ENCODE measurements around the gene AP1M2.
"Not testable (repeated sequence)": the region's sequence is repeated elsewhere in the genome, so short reads cannot be mapped to it uniquely, and the experiment has no call there.

The AP1M2 gene

DNA sequence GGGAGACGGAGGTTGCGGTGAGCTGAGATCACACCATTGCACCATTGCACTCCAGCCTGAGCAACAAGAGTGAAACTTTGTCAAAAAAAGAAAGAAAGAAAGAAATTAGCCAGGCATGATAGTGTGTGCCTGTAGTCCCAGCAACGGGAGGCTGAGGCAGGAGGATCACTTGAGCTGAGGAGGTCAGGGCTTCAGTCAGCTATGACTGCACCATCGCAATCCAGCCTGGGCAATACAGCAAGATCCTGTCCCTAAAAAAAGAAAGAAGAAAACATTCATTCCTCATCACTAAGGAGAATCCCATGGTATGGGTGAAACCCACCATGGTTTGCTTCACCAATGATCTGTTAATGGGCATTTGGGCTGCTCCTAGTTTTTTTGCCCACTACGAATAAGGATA is 13.0 kb upstream of the AP1M2 start:
- DNase-seq = no peak

DNA sequence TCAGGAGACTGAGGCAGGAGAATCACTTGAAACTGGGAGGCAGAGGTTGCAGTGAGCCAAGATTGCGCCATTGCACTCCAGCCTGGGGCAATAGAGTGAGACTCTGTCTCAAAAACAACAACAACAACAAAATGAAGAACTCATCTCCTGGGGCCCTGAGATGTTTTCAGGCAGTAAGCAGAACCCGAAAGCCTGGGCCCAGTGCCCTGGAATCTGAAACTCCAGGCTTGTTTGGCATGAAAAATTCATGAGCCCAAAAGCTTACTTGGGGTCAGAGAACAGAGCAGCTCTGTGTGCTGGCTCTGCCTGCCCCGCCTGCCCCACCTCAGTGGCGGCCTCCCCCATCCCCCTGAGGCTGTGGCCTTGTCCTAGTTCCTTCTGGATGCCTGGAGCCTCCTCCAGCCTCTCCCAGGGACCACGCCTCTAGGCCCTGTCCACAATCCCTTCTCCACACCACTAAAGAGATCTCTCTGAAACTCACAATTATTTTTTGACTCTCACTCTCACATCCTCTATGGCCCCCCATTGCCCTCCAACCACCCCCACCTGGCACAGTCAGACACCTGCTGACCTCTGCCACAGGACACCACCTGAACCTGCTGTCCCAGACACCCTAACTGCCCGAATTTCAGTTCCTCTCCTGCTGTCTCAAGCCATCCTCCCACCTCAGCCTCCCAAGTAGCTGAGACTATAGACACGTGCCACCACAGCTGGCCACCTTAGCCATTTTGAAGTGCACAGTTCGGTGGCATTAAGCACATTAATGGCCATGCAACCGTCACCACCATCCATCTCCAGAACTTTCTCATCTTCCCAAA is 6.9 kb upstream of the AP1M2 start:
- no peak for DNase-seq

- DNase-seq = no peak
Observed at GRCh38 chr19:10593148-10593547, 6.0 kb upstream of the AP1M2 start.

DNA sequence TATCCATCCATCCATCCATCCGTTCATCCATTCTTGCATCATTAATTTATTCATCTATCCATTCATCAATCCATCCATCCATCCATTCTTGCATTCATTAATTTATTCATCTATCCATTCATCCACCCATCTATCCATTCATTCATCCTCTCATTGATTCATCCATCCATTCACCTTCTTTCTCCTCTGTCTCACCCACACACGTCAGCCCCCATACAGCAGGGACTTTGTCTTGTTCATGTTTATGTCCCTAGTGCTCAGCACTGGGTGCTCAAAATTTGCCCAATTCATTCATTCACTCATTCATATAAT is 683 bp upstream of the AP1M2 start:
- no peak for DNase-seq

GRCh38 chr19:10586396-10586795 is 716 bp downstream of the AP1M2 start:
- no peak for DNase-seq

GRCh38 chr19:10583036-10583776 is 3.9 kb downstream of the AP1M2 start:
- no peak for DNase-seq

GRCh38 chr19:10582091-10582490 is 5.0 kb downstream of the AP1M2 start:
- no peak for DNase-seq

DNA sequence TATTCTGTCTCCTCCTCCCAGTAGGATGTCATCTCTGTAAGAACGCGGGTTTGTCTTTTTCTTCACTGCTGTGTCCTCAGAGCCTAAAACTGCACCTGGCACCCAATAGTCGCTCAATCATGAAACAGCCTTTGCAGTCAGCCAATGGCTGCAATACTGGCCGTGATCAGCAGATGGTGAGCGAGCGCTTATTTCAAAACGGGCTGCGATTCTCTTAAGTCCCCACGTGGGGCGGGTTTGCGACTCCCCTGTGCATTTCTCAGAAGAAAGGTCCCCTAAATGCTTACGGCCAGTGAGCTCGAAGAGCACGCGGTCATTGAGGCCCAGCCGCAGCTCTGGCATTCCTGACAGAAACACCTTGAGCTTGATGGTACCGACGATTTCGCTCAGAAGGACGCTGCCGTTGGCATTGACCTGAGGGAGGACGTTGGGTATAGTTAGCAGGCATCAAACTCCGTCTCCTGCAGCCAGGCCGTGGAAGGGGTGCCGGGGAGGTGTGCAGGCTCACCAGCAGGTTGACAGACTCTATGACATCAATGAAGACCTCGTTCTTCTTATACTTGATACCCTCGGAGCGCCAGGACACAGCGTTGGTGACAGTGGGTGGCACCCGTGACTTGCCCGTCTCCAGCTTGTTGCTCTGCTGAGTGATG is 6.0 kb downstream of the AP1M2 start:
- peak; percentile 49 to 78 for DNase-seq

GRCh38 chr19:10577951-10578350 is 9.2 kb downstream of the AP1M2 start:
- no peak for DNase-seq

GRCh38 chr19:10575011-10575716 is 11.9 kb downstream of the AP1M2 start:
- DNase-seq = no peak

- DNase-seq = no peak
Observed at GRCh38 chr19:10574462-10574861, 12.7 kb downstream of the AP1M2 start.

DNA sequence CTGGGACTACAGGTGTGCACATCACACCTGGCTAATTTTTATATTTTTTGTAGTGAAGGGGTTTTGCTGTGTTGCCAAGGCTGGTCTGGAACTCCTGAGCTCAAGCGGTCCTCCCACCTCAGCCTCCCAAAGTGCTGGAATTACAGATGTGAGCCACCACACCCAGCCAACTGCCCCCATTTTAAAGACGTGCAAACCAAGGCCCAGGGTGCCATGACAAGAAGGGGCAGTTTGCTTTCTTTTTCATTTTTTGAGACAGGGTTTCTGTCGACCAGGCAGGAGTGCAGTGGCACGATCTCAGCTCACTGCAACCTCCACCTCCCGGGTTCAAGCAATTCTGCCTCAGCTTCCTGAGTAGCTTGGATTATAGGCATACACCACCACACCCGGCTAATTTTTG is 13.3 kb downstream of the AP1M2 start:
- DNase-seq = not testable (repeated sequence)

DNA sequence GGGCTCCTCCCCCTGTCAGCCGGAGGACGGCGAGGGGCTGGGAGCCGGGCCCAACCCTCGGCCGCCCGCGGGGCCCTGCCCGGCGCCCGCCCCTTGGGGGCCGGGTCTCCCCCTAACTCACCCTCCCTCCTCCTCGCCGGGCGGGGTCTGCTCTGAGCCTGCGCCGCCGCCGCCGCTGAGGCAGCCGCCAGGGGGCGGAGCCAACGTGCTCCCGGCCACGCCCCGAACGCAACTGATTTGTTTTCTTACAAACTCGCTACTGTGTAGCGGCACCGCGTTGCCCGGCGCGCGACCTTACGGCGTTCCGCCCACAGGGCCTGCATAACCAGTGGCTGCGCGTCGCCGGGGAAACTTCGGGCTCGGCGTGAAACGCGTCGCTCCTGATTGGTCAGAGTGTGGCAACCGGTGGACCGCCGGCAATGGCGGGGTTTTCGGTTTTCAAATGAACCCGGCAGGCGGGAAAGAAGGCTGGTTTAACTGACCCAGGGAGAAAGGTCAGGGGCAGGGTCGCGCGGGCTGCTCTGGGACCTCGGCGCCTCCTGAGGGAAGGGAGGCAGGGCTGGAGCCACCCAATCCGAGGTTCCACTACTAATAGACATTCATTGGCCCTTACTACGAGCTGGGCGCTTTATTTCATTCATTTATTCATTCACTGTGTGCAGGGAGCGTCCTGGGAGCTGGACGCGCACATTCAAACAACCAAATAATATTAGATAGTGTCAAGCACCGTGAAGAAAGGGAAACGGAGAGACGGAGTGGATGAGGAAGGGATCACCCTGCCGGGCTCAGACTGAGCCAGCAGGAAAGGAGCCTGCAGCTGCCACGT is 18.1 kb downstream of the AP1M2 start, which contains the start of gene CDKN2D:
Gene CDKN2D, minus strand, starts transcription at position 154 of the 826 bp plus-strand sequence. CDS start 326 bp downstream, outside the sequence.
- peak; percentile 93 to 97 for DNase-seq

- no peak for DNase-seq
Observed at GRCh38 chr19:10568062-10568825, 18.9 kb downstream of the AP1M2 start.

- no peak for DNase-seq
Observed at GRCh38 chr19:10567656-10568055, 19.5 kb downstream of the AP1M2 start.

GRCh38 chr19:10566658-10567410 is 20.3 kb downstream of the AP1M2 start:
- peak in 1 of 2 donors; percentile 34 for DNase-seq

GRCh38 chr19:10566408-10566657 is 20.8 kb downstream of the AP1M2 start:
- no peak for DNase-seq

GRCh38 chr19:10565567-10566407 is 21.3 kb downstream of the AP1M2 start, which contains the start of gene KRI1:
KRI1 (minus strand) TSS chr19:10566010; CDS start chr19:10565999, 11 bp downstream.
- DNase-seq = peak; percentile 95 to 96

DNA sequence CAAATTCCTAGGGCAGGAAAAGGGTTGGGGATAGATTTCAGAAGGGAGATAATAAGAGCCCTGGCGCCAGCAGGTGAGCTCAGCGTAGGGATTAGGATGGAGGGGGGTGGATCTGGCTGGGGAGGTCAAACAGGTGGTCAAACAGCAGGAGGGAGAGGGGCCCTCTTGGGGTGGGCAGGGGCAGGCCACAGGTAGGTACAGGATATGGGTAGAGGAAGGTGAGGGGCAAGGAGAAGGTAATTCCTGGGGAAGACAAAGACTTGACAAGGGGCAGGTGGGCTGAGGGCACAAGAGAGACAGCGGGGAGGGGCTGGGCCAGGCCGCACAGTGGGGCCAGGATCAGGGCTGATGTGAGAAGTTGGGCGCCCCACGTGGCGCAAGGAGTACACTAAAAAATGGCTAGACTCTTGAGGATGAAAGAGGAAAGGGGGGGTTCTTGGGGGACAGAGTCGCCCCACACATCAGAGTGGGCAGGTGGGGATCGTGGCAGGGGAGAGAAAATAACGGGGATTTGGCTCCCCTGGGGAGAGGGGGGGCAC is 22.0 kb downstream of the AP1M2 start:
- DNase-seq = peak in 1 of 2 donors; percentile 47

DNA sequence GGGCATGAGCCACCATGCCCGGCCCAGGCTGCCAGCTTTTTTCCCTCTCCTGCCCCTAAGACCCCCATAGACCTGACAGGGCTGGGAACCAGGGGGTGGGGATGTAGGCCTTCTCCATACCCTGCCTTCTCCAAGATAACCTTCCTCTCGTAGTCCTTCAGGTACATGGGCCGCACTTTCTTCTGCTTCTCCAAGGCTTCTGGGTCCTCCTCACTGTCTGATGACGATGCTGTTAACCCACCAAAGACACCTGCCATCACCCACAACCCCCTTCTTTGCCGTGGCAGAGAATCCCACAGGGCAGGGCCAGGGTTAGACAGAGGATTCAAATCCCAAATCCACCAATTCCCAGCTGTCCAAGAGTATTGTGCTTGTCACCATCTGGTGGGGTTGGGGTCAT is 24.5 kb downstream of the AP1M2 start:
- no peak for DNase-seq
